NB4 (cell line): ENCODE data around the gene IGSF11.

ENCODE experiments used
- CTCF ChIP-seq: IDR thresholded peaks from one replicate; pipeline ENCODE4 v1.5.1; 2012; ENCODE audit warnings: low read depth, low read length
- MAX ChIP-seq: IDR thresholded peaks from 2 replicates; pipeline ENCODE4 v1.6.1; 2011; ENCODE audit warnings: low read depth, low read length
- MYC ChIP-seq: IDR thresholded peaks from 2 replicates; pipeline ENCODE4 v1.6.1; 2011; ENCODE audit warnings: low read depth, low read length
- POLR2A ChIP-seq: IDR thresholded peaks from 2 replicates; pipeline ENCODE4 v1.6.1; 2011; ENCODE audit warnings: mild to moderate bottlenecking; ENCODE audit not compliant: insufficient read length; ENCODE audit errors: extremely low read depth

GRCh38 chr3:119063471-119063870, 28.8 kb upstream of the IGSF11 start:
- no peak for TF ChIP-seq CTCF
- TF ChIP-seq POLR2A = no peak
- no peak for TF ChIP-seq MAX
- TF ChIP-seq MYC = no peak
